GM18505 (cell line): ENCODE data around the gene PPCDC.
A peak's percentile ranks its signal among the peaks of the same experiment; 100 is the strongest.

Experiments used
- ATAC-seq: cut with Tn5 transposase; IDR thresholded peaks from one replicate; pipeline ENCODE4 v1.9.1; 2021; ENCODE audit not compliant: unreplicated experiment
- POLR2A ChIP-seq: IDR thresholded peaks from 4 replicates; pipeline ENCODE4 v1.6.1; 2011; ENCODE audit warnings: borderline replicate concordance; ENCODE audit not compliant: insufficient read depth, insufficient read length; ENCODE audit errors: extremely low read depth

Gene PPCDC

DNA sequence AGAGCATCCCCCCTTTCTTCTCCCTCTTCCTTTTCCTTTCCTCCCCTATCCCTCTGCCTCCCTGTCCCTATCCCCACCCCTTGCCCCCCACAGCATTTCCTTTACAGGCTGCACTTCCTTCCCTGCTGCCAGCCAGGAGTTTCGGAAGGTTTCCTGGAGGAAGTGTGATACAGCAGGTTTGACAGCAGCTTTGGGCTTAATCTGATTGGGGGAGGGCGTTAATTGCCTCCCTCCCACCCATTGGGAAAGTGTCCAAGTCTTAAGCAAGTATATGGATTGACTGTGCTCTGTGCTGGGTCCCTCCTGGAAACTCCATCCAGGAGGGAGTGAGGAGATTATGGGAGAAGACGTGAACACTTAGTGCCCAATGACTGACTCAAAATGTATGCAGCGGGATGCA lies 26.2 kb upstream of the PPCDC start:
- no peak for ATAC-seq
- TF ChIP-seq POLR2A, result no peak

DNA sequence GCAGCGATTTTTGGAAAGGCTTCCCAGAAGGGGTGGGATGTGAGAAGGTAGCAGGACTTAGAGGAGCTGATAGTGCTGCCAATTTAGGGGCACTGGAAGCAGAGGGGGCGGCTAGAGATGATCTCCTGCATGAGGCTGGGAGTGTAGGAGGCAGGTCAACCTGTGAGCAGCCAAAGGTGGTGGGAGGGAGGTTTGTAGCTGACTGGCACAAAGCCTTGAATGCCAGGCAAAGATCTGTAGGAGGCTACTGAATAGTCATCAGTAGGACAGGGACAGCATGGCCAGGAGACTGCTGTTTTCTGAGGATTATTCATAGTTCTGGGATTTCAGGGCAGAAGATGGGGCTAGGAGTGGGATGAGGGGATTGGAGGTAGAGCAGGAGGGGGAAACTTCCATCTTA lies 25.8 kb upstream of the PPCDC start:
- no peak for TF ChIP-seq POLR2A
- no peak for ATAC-seq

DNA sequence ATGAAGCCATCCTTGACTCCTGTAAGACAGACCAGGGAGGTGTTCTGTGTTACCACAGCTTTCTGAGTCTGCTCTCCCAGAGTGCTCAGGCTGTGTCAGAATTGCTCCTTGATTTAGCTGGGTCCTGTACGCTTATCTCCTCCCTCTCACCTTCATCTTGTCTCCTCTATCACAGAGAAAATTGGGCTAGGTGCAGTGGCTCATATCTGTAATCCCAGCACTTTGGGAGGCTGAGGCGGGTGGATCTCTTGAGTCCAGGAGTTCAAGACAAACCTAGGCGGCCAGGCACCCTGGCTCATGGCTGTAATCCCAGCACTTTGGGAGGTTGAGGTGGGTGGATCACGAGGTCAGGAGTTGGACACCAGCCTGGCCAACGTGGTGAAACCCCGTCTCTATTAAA lies 22.1 kb upstream of the PPCDC start:
- TF ChIP-seq POLR2A, result no peak
- ATAC-seq, result no peak

DNA sequence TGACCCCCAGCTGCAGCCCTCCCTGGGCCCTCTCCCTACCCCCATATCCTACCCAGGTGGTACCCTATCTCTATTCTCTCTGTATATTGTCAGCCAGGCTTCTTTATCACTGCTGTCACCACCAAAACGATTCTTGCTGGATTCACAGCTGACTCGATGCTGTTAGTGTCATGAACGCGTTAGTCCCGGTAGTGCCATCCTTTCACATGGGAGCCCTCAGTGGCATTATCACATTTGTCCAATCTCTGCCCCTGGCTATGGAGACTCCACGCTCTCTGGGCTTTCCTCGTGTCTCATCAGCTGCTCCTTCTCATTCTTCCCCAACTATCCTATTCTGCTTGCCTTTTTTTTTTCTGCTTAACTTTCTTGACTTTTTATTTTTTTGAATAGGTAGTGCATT lies 21.0 kb upstream of the PPCDC start:
- TF ChIP-seq POLR2A, result no peak
- no peak for ATAC-seq

DNA sequence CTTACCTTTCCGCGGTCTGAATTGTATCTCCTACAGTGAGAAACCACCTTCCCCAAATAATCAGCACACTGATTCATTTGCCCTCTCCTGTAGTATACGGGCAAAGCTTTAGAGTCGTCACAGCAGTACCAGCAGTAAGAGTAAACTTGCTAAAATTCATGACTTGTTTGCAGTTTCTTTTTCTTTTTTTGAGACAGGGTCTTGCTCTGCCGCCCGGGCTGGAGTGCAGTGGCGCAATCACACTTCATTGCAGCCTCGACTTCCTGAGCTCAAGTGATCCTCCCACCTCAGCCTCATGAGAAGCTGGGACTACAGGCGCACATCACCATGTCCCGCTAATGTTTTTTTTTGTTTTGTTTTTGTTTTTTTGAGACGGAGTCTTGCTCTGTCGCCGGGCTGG lies 16.2 kb upstream of the PPCDC start:
- TF ChIP-seq POLR2A, result no peak

DNA sequence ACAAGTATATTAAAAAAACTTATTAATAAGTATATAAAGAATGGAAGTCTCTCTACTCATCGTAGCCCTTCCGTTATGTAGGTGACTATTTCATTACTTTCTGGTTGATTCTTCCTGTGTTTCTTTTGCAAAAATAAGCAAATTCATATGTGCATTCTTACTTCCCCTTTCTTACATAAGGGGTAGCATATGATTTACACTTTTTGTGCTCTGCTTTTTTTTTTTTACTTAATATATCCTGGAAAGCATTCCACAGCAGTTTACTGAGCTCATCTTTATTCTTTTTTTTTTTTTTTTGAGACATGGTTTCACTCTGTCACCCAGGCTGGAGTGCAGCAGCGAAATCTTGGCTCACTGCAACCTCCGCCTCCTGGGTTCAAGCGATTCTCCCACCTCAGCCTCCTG lies 15.2 kb upstream of the PPCDC start:
- TF ChIP-seq POLR2A, result no peak
- no peak for ATAC-seq

More for the DNA sequence above, 16.2 kb upstream of the PPCDC start:
- ATAC-seq, result no peak

DNA sequence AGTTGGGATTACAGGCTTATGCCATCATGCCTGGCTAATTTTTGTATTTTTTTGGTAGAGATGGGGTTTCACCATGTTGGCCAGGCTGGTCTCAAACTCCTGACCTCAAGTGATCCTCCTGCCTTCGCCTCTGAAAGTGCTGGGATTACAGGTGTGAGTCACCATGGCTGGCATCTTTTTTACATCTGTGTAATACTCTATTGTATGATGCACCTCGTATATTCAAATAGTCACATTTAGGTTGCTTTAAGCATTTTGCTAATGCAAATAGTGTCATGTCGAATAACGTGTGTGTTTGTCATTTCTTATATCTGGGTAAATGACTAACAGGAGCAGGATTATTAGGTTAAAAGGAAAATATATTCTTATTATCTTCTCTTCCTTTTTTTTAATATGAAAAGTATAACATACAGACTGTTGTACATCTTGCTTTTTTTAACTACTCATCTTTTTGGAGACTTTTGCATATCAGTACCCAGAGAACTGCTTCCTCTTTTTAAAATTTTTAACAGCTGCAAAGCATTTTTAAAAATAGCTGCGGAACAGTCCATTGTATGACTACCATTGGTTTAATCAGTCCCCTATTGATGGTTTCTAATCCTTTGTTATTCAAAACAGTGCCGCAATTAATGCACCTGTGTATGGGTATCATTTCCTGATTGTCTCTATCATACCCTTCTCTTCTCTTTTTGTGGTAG lies 14.6 kb upstream of the PPCDC start:
- peak; percentile 74 for ATAC-seq
- TF ChIP-seq POLR2A, result no peak

DNA sequence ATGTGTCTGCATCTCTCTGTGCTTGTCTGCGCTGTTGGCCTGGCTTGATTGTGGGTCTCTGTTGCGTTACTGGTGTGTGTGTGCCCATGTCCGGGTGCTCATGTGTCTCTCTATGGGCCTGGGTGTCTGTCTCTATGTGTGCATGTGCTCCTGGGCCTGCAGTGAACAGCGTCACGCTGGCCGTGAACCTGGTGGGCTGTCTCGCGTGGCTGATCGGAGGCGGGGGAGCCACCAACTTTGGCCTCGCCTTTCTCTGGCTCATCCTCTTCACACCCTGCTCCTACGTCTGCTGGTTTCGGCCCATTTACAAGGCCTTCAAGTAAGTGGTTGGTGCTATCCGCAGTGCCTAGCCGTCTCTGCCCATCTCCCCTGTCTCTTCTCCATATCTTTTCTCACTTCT lies 7.0 kb upstream of the PPCDC start:
- ATAC-seq, result no peak
- no peak for TF ChIP-seq POLR2A

DNA sequence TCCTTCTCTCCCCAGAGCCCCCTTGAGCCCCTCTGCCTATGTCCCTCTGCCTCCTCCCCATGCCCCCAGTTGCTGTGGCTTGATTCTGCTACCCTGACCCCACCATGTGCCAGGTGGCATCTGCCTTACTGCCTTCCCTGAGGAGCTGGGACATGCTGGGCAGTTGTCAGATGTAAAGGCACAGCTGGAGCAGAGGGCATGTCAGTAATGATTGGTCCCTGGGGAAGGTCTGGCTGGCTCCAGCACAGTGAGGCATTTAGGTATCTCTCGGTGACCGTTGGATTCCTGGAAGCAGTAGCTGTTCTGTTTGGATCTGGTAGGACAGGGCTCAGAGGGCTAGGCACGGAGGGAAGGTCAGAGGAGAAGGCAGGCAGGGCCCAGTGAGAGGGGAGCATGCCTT lies 3.5 kb upstream of the PPCDC start:
- ATAC-seq, result no peak
- no peak for TF ChIP-seq POLR2A

DNA sequence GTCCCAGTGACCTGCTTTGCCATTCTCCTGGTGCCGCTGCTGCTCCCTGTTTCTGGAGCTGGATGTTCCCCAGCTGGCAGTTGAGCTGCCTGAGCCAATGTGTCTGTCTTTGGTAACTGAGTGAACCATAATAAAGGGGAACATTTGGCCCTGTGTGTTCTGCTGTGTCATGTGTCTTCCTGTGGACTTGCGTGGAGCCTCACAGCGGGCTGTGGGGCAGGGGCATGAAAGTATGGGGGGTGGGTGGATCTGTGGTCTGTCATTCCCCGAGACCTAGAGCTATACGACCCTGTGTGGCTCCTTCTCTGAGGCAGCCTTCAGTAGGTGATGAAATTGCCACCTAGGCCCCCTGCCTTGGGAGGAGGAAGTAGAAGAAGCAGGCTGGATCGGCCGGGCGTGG lies 2.0 kb upstream of the PPCDC start:
- no peak for TF ChIP-seq POLR2A
- ATAC-seq, result no peak

DNA sequence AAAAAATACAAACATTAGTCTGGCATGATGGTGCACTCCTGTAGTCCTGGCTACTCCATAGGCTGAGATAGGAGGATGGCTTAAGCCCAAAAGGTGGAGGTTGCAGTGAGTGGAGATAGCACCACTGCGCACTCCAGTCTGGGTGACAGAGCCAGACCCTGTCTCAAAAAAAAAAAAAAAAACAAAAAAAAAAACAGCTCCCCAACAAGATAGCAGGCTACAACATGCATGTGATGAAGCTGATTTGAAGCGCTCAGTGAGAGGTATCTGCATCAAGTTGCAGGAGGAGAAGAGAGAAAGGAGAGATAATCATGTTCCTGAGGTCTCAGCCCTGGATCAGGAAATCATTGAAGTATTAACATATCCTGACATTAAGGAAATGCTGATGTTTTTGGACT lies 608 bp upstream of the PPCDC start:
- TF ChIP-seq POLR2A, result no peak
- ATAC-seq, result no peak

DNA sequence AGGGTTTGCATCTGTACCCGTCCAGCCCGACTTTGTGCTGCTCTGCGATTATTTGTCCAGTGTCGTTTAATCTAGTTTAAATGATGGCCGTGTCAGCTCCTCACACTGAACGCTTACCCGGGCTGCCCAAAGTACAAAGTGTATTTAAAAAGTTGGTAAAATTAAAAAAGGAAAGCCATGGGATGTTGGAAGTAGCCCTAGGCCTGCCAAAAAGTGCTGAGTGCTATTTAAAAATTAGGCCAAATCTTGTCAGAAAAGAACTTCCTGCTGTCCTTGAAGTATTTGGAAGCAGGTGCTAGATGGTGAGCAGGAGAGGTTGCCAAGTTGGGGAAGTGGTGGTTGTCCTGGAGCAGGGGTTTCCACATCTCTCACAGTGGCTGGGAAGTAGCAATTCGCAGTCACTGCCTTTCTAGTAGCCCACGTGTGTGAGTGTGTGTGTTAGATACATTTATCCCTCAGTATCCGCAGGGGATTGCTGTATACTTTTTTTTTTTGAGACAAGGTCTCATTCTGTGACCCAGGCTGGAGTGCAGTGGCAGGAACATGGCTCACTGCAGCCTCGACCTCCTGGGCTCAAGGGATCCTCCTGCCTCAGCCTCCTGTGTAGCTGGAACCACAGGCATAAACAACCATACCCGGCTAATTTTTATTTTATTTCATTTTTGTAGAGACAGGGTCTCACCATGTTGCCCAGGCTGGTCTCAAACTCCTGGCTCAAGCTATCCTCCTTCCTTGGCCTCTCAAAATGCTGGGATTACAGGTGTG lies 664 bp downstream of the PPCDC start:
- no peak for ATAC-seq
- no peak for TF ChIP-seq POLR2A

DNA sequence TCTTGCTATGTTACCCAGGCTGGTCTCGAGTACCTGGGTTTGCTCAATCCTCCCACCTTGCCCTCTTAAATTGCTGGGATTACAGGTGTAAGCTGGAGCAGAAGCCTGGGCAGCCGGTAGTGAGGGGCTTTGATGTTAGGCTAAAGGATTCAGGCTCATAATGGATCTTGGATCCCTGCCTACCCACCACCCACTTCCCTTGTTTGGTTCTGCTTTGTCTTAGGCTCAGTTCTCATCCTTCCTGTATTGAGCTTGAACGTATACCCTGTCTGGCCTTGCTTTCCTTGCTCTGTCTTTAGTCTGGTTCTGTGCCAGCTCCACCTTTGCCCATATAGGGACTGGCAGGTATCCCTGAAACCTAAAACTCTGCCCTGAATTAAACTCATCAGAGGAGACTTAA lies 1.7 kb downstream of the PPCDC start:
- TF ChIP-seq POLR2A, result no peak
- ATAC-seq, result no peak

DNA sequence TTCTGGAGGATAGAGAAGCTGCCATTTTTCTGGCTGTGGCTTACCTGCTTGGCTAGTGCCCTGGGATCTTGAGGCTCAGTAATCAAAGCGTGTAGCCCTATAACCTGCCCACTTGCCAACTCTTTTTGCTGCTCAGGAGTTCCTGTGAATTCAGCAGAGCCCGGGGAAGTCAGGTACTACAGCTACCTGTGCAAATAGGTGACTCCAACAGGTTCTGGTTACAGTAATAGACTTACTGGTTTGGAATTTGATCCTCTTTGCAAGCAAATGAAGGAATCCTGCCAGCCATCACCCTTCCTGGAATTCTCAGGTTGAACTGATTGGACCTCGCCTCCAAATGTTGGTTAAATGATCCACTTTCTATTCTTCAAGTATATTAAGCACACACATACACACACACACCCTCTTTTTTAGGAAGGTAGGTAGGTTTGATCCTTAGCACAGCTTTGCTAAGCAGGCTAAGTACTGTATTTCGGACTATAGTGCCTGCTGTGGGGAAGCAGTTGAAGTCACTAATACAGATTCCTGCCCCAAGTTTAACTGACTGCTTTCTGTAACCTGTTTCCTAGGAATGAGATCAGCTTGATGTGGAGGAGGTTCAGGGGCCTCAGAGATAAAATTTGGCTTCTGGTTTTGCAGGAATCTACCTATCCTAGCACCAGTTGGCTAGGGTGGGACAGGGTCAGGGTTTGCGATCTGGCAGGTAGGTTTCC lies 2.3 kb downstream of the PPCDC start:
- ATAC-seq, result no peak

More for the DNA sequence above, 2.3 kb downstream of the PPCDC start:
- no peak for TF ChIP-seq POLR2A
